WTC11 (cell line): ENCODE measurements around the gene SKIL.

ENCODE experiments used
- E2F4 ChIP-seq: sonication (generic); formaldehyde crosslinking; IDR thresholded peaks from 2 replicates; pipeline ENCODE4 v1.8.1; 2022; ENCODE audit warnings: low read depth, mild to moderate bottlenecking, moderate library complexity, missing genetic modification reagents, borderline replicate concordance
- FOXJ3 ChIP-seq: sonication (generic); formaldehyde crosslinking; IDR thresholded peaks from 2 replicates; pipeline ENCODE4 v1.9.0; 2021; ENCODE audit warnings: missing genetic modification reagents, mild to moderate bottlenecking, borderline replicate concordance
- FOXP4 ChIP-seq: sonication (generic); formaldehyde crosslinking; IDR thresholded peaks from 2 replicates; pipeline ENCODE4 v1.8.0; 2022; ENCODE audit warnings: mild to moderate bottlenecking, missing genetic modification reagents
- NR3C1 ChIP-seq: sonication (generic); formaldehyde crosslinking; conservative IDR thresholded peaks from 2 replicates; pipeline ENCODE4 v1.8.1; 2023; ENCODE audit warnings: low read depth, mild to moderate bottlenecking, missing genetic modification reagents
- SMAD3 ChIP-seq: sonication (generic); formaldehyde crosslinking; IDR thresholded peaks from 2 replicates; pipeline ENCODE4 v1.8.0; 2022; ENCODE audit warnings: missing genetic modification reagents, mild to moderate bottlenecking, borderline replicate concordance
- ZNF396 ChIP-seq: fragments of 250-450 bp; sonication (Bioruptor Pico); IDR thresholded peaks from 2 replicates; pipeline ENCODE4 v1.8.0; 2021; ENCODE audit warnings: mild to moderate bottlenecking, moderate library complexity, borderline replicate concordance
- TF ChIP-seq, protein P1 (sequence below): fragments of 200-600 bp; IDR thresholded peaks from 2 replicates; pipeline ENCODE4 v1.8.0; 2022; ENCODE audit warnings: antibody characterized with exemption
- TF ChIP-seq, protein P2 (sequence below): sonication (generic); formaldehyde crosslinking; IDR thresholded peaks from 2 replicates; pipeline ENCODE4 v1.8.0; 2022; ENCODE audit warnings: mild to moderate bottlenecking, missing genetic modification reagents
- TF ChIP-seq, protein P3 (sequence below): sonication (generic); formaldehyde crosslinking; IDR thresholded peaks from 2 replicates; pipeline ENCODE4 v1.8.1; 2023; ENCODE audit warnings: mild to moderate bottlenecking, missing genetic modification reagents, moderate library complexity

DNA sequence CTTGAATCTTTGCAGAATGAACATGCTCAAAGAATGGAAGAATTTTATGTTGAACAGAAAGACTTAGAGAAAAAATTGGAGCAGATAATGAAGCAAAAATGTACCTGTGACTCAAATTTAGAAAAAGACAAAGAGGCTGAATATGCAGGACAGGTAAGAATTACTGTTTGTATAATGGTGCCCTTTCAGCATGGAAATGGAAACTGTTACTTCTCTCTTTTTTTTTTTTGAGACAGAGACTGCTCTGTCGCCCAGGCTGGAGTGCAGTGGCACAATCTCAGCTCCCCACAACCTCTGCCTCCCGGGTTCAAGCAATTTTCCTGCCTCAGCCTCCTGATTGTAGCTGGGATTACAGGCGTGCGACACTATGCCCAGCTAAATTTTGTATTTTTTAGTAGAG, 33.6 kb downstream of the SKIL start:
- TF ChIP-seq, protein P1, sequence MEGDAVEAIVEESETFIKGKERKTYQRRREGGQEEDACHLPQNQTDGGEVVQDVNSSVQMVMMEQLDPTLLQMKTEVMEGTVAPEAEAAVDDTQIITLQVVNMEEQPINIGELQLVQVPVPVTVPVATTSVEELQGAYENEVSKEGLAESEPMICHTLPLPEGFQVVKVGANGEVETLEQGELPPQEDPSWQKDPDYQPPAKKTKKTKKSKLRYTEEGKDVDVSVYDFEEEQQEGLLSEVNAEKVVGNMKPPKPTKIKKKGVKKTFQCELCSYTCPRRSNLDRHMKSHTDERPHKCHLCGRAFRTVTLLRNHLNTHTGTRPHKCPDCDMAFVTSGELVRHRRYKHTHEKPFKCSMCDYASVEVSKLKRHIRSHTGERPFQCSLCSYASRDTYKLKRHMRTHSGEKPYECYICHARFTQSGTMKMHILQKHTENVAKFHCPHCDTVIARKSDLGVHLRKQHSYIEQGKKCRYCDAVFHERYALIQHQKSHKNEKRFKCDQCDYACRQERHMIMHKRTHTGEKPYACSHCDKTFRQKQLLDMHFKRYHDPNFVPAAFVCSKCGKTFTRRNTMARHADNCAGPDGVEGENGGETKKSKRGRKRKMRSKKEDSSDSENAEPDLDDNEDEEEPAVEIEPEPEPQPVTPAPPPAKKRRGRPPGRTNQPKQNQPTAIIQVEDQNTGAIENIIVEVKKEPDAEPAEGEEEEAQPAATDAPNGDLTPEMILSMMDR = no peak
- no peak for TF ChIP-seq SMAD3 (CRISPR knock-in tag)
- TF ChIP-seq E2F4 = no peak
- TF ChIP-seq ZNF396 = no peak
- TF ChIP-seq, protein P2, sequence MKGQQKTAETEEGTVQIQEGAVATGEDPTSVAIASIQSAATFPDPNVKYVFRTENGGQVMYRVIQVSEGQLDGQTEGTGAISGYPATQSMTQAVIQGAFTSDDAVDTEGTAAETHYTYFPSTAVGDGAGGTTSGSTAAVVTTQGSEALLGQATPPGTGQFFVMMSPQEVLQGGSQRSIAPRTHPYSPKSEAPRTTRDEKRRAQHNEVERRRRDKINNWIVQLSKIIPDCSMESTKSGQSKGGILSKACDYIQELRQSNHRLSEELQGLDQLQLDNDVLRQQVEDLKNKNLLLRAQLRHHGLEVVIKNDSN = no peak
- TF ChIP-seq, protein P3, sequence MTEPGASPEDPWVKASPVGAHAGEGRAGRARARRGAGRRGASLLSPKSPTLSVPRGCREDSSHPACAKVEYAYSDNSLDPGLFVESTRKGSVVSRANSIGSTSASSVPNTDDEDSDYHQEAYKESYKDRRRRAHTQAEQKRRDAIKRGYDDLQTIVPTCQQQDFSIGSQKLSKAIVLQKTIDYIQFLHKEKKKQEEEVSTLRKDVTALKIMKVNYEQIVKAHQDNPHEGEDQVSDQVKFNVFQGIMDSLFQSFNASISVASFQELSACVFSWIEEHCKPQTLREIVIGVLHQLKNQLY (CRISPR knock-in tag) = no peak
- TF ChIP-seq NR3C1 (CRISPR knock-in tag) = no peak
- TF ChIP-seq FOXJ3 (CRISPR knock-in tag) = no peak
- TF ChIP-seq FOXP4 (CRISPR knock-in tag) = no peak
